Heart right ventricle (tissue), 16 donors: ENCODE data around the gene SULT1C2. TPM values are rescaled to one million over a fixed set of nuclear protein-coding genes. Genes with fewer than 3 reads are reported as not detected.

ENCODE experiments used
- ATAC-seq, 8 donors: fragments of 200-7000 bp; cut with Tn5 transposase; one replicate each; pipeline ENCODE4 v1.9.1; 2020; ENCODE audit warnings: mild to moderate bottlenecking in 8 of 8, moderate library complexity in 8 of 8, moderate number of reproducible peaks in 1 of 8
- DNase-seq, 2 donors: peaks; one replicate each; pipeline ENCODE4 v3.0.0-alpha.2; 2020
- H3K27ac ChIP-seq, 10 donors: fragments of 200-600 bp; sonication (generic) in 2 of 10; one replicate each; pipeline versions ENCODE4 v1.5.0 to v1.8.0; 2020 to 2022; ENCODE audit warnings: mild to moderate bottlenecking in 3 of 10
- H3K27me3 ChIP-seq, 7 donors: fragments of 200-600 bp; one replicate each; pipeline ENCODE4 v1.8.0; 2021 to 2022; ENCODE audit warnings: mild to moderate bottlenecking in 2 of 7
- H3K36me3 ChIP-seq, 9 donors: fragments of 200-600 bp; sonication (generic) in 1 of 9; one replicate each; pipeline versions ENCODE4 v1.5.0 to v1.8.0; 2020 to 2022; ENCODE audit warnings: mild to moderate bottlenecking in 2 of 9
- H3K4me1 ChIP-seq, 9 donors: fragments of 200-600 bp; sonication (generic) in 1 of 9; one replicate each; pipeline versions ENCODE4 v1.5.0 to v1.8.0; 2020 to 2022; ENCODE audit warnings: mild to moderate bottlenecking in 4 of 9
- H3K4me3 ChIP-seq, 10 donors: fragments of 200-600 bp; sonication (generic) in 2 of 10; one replicate each; pipeline versions ENCODE4 v1.5.0 to v1.8.0; 2020 to 2022; ENCODE audit warnings: mild to moderate bottlenecking in 7 of 10, moderate library complexity in 2 of 10
- H3K9me3 ChIP-seq, 11 donors: fragments of 200-600 bp in 10 of 11; sonication (generic) in 2 of 11; one replicate each; pipeline versions ENCODE4 v1.5.0 to v1.8.0; 2013 to 2022; ENCODE audit warnings: mild to moderate bottlenecking in 2 of 11, control low read depth in 1 of 11, moderate library complexity in 1 of 11
- whole genome bisulfite sequencing, 2 donors: extraction: QIAGEN DNeasy Blood & Tissue Kit; methylation state at CpG; one replicate each; pipeline ENCODE4 v1.1.7; 2013; ENCODE audit warnings: inconsistent platforms in 1 of 2; 5-methylcytosine and 5-hydroxymethylcytosine counted together
- intact Hi-C, 10 donors: fragments of 100-400 bp; cut with DNase I; formaldehyde crosslinking; loops; one replicate each; pipeline versions ENCODE4 v1.11.1 to v1.14.2; 2022
- long read RNA-seq, 3 donors: library from polyadenylated mRNA; unstranded; transcript quantifications; one replicate each; pipeline ENCODE4 v2.0.0, GENCODE V29; 2020 to 2021
- polyA plus RNA-seq, 2 donors: library from polyadenylated mRNA; stranded (reverse); fragments of 200-250 nt; gene quantifications; one replicate each; pipeline ENCODE4 v1.2.3, GENCODE V29; 2013
- total RNA-seq, 10 donors: library from RNA; stranded (reverse); fragmentation: NEBNext Ultra II Directional in 3 of 10; extraction: Animal tissue kit (Norgen Biotek cat#: 25700) in 3 of 10; gene quantifications; one replicate each; pipeline versions ENCODE4 v1.2.1 to v1.2.4, GENCODE V29; 2021 to 2023
- TF ChIP-seq, protein P1 (sequence below), 9 donors: fragments of 200-600 bp; sonication (generic) in 2 of 9; IDR thresholded peaks; one replicate each; pipeline versions ENCODE4 v1.5.0 to v1.8.0; 2021 to 2022; ENCODE audit warnings: antibody characterized with exemption in 9 of 9, mild to moderate bottlenecking in 5 of 9, moderate library complexity in 1 of 9
- donor health status: Arrhythmogenic right ventricular cardiomyopathy.
- donor health status: ischemic (EF 13 %, LVEDD 7.1; RV severe dilation, severe dysfunction).
- donor health status: healthy with polysubstance abuse.
- donor health status: DM: no; HTN: yes; CAD: no.
- donor health status: DM: no; HTN: no; CAD: no.
- donor health status: ischemic (EF 25% LVEDD 6.9; RV normal size, moderate dysfunction).
- donor health status: ischemic (EF 25% LVEDD 5.7; RV mildly dilated, moderate dysfunction).
- donor health status: healthy.
- donor health status: DM: yes; HTN: yes; CAD: no.
- donor health status: Ischemic cardiomyopathy.
- donor health status: ischemic (EF 35%, LVEDD 5.7; RV mildly dilated, moderate dysfunction).
- donor health status: nonischemic (EF 11% LVEDD 7.7; RV severe dilation, severe dysfunction).
- donor health status: DM: yes; HTN: yes; CAD: no.
- donor health status: PGD.
- donor health status: ischemic (EF 29% LVEDD 5.4; RV normal size, mild dysfunction).
- donor health status: nonischemic (EF 23%, LVEDD 6.1; RV moderate dilation, normal function).

Gene SULT1C2
- total RNA-seq, result 1 to 10 TPM in 5 of 10 donors, under 1 TPM in 4, not detected in 1; 0.19 to 2.4 (median 1.0) TPM
- 1 to 10 TPM in 1 of 2 donors, not detected in 1; 1.4 TPM for polyA plus RNA-seq
- long read RNA-seq, donor 1, result 0 reads
- long read RNA-seq, donor 2, result 0 reads
- long read RNA-seq, donor 3, result 0 reads

DNA sequence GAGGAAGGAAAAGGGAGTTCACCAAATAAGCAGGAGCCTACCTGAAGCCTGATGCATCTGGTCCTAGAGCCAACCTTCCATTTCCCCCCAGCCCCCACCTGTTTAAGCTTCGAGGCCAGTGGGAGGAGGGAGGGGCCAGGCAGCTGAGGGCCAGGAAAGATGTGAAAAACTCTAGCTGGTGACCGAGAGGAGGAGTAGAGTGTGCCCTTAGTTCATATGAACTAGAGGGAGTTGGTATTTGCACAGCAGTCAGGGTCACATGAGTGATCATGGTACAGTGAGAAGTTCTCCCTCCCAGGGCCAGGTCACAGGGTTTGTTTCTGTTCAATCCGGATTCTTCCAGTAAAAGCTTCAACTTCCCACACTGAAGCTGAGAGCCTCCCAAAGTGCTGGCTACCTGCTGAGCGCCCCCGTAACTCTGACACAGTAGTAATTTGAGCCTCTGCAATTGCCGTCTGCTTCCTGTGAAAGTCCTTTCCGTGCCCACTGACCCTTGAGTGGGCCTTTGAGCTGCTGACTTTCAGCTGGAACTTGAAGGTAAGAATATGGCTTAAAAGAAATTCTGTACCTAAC, at the start of gene SULT1C2:
Gene SULT1C2, plus strand, starts transcription at position 362 of the 573 bp plus-strand sequence. CDS start 4,773 bp downstream, outside the sequence.
- Histone ChIP-seq H3K36me3 (no peaks in the 10 kb centered on the region), H3K27ac (peak within 1 kb of the TSS in 2 of 10 donors; percentile 46 to 63), H3K27me3 (no peaks in the 10 kb centered on the region), H3K4me3 (peak within 1 kb of the TSS in 1 of 10 donors; percentile 18), H3K4me1 (peaks cover 0 to 15% (median 0%) of the 10 kb centered on the region in 9 donors), H3K9me3 (no peaks in the 10 kb centered on the region)
- ATAC-seq (peak in 3 of 8 donors; percentile 55 to 98 (median 59)), DNase-seq (no peak)
- intact Hi-C loops, result no loop called here
- WGBS, 2 donors, result 28 to 35% methylated on average over 7 of the region's 7 CpGs
- TF ChIP-seq, protein P1, sequence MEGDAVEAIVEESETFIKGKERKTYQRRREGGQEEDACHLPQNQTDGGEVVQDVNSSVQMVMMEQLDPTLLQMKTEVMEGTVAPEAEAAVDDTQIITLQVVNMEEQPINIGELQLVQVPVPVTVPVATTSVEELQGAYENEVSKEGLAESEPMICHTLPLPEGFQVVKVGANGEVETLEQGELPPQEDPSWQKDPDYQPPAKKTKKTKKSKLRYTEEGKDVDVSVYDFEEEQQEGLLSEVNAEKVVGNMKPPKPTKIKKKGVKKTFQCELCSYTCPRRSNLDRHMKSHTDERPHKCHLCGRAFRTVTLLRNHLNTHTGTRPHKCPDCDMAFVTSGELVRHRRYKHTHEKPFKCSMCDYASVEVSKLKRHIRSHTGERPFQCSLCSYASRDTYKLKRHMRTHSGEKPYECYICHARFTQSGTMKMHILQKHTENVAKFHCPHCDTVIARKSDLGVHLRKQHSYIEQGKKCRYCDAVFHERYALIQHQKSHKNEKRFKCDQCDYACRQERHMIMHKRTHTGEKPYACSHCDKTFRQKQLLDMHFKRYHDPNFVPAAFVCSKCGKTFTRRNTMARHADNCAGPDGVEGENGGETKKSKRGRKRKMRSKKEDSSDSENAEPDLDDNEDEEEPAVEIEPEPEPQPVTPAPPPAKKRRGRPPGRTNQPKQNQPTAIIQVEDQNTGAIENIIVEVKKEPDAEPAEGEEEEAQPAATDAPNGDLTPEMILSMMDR (IDR thresholded peaks at IDR 0.05), result no peak

DNA sequence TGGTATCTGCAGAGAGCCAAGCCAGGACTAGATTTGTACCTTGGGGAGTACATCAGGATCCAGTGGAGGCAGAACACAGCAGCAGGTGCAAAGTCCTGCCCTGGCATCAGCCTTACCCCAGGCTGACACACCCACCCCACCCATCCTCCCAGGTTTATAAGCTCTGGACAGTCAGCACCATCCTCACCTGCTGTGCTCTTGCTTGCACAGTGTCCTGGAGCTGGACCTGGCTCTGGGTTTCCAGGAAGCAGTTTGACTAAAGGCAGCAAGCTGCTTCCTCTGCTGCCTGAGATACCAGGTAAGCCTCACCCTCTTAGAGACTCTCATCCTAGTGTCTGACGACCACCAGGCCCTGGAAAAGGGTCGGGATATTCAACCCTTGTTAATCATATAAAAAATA, 48.9 kb upstream of the SULT1C2 start, which contains the start of gene SULT1C3:
Gene SULT1C3, plus strand, starts transcription at position 183 of the 400 bp plus-strand sequence. CDS start 7,227 bp downstream, outside the sequence.
- DNase-seq (no peak), ATAC-seq (no peak)
- H3K9me3 ChIP-seq, result peaks cover 0 to 28% (median 9%) of the 10 kb centered on the region in 11 donors
- no peaks in the 10 kb centered on the region for H3K36me3 ChIP-seq
- no peaks in the 10 kb centered on the region for H3K27me3 ChIP-seq
- no peak within 1 kb of the TSS for H3K4me3 ChIP-seq
- H3K27ac ChIP-seq, result no peak within 1 kb of the TSS
- TF ChIP-seq, protein P1 (IDR thresholded peaks at IDR 0.05), result no peak
- no peaks in the 10 kb centered on the region for H3K4me1 ChIP-seq
- intact Hi-C loops, result no loop called here
- WGBS, 2 donors, result 72 to 73% methylated on average over 2 of the region's 2 CpGs

DNA sequence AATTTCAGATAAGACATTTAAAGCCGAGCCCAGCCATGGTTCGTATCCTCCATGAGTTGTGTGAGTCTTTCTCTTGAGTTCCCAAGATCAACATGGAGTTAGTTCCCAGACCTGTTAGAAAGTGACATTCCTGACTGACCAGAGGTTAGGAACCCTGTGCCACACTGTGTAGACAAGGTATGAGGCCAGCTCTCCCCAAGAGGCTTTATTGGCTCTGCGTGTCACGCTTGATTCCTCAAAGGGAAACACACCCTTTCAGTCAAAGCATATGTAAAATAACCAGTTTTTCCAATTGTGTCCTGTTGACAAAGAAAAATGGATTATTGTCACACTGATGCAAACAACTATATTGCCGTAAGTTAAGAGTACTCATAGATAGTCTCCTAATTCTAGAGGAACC, 47.7 kb upstream of the SULT1C2 start:
- Histone ChIP-seq H3K4me3 (no peak overlapping the region), H3K27me3 (no peaks in the 10 kb centered on the region), H3K4me1 (no peaks in the 10 kb centered on the region), H3K27ac (no peak overlapping the region), H3K36me3 (no peaks in the 10 kb centered on the region), H3K9me3 (peaks cover 0 to 33% (median 9%) of the 10 kb centered on the region in 11 donors)
- TF ChIP-seq, protein P1 (IDR thresholded peaks at IDR 0.05), result no peak
- DNase-seq (no peak), ATAC-seq (no peak)
- intact Hi-C loops, result no loop called here
- 91% methylated on average over 5 of the region's 5 CpGs for WGBS, 2 donors

DNA sequence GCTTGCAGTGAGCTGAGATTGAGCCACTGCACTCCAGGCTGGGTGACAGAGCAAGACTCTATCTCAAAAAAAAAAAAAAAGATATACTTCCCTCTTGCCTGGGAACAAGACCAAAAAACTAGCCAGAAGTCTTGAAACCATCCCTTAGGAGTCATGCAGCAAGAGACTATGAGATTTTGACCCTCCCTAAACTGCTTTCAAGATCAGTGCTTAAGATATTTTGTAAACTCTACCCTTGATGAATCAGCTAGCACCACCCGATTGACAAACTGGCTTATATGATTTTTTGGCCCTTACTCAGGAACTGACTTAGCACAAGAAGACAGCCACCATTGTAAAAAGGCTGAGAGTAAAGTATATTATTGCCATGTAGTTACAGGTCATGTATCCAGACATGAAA, 45.1 kb upstream of the SULT1C2 start:
- WGBS, 2 donors, result 68 to 95% methylated on average over 1 of the region's 1 CpG
- intact Hi-C loops, result no loop called here

More for the DNA sequence above, 45.1 kb upstream of the SULT1C2 start:
- H3K27ac ChIP-seq, result no peak overlapping the region
- no peak for DNase-seq
- no peaks in the 10 kb centered on the region for H3K4me1 ChIP-seq
- H3K9me3 ChIP-seq, result peaks cover 0 to 16% (median 0%) of the 10 kb centered on the region in 11 donors
- no peaks in the 10 kb centered on the region for H3K36me3 ChIP-seq
- ATAC-seq, result peak in 1 of 8 donors; percentile 25
- no peak overlapping the region for H3K4me3 ChIP-seq
- no peaks in the 10 kb centered on the region for H3K27me3 ChIP-seq
- TF ChIP-seq, protein P1 (IDR thresholded peaks at IDR 0.05), result no peak
